Measurements from ENCODE around the gene ACSBG1.

Gene ACSBG1

DNA sequence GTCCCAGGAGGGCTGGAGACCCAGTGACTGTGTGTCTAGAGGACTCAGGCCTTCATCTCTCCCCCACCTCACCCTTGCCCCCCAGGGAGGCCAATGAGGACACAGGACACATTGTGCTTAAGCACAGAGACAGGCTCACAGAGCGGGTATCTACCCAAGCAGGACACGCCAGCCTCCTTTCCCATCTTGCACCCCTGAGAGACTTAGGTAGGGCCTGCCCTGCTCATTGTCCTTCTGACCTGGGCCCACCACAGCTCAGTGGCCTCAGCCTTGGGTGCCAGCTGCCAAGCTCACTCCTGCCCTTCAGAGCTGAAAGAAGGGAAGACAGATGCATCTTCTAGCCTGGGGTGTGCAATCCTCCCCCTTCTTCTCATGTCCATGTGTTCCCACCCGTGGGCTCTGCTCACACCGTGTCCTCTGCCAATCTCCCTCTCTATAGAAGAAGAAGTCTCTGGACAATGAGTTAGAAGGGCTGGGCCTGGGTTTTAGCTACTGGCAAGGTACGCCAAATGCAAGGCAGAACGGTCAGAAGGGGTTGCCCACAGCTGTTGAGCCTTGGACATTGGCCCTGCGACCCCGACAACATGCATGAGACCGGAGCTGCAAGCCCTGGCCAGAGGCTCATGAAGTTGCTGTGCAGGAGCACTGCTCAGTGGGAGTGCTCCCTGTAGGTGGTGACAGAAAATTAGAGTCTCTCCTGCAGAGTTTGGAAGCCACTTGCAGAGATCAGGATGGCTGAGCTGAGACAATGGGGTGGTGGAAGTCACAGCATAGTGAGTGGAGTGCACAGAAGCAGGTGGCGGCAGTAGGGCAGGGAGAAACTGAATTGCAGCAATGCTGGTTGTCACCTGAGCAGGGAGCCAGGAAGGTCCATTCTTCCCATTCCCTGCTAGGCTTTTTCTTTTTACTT lies 32.8 kb downstream of the ACSBG1 start:
- no peak for DNase-seq

DNA sequence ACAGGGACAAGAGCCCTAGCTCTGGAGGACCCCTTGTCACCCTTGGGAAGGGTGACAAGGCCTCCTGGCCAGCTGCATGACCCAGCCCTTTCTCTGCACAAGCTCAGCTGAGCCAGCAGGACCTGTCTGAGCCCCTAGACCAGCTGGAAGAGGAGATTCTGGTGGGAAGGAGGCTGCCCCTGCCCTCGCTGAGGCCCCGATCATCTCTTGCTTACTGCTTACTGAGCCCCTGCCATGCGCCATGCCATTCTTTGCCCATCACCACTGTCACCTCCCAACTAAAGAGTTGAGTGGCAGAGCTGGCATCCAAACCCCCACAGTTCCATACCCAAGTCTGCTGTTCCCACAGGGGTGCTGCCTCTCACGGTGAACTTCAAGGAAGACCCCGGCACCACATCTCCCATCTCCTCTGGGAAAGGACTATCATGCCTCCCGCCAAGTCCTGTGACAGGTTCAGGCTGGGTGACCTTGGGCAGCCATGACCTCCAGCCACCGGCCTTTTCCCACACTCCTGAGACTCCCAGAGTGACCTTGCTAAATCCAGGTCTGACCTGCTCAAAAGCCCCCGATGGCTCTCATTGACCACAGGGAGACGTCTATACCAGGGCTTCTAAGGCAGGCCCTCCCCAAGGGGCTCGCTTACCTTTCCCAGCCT lies 34.0 kb downstream of the ACSBG1 start:
- DNase-seq = no peak

DNA sequence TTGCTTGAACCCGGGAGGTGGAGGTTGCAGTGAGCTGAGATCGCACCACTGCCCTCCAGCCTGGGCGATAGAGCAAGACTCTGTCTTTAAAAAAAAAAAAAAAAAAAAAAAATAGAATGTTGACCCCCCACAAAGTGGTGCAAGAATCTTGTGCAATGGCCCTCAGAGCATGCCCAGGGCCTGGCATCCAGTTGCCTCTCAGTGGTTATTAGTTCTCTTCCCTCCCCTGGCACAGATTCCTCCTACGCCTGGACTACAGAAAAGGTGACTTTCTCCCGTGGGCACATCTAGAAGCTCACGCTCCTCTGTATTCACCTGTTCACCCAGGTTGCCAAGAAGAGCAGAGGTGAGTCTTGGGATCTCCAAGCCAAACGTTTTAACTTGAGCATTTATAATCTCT lies 36.7 kb downstream of the ACSBG1 start:
- no peak for DNase-seq

DNA sequence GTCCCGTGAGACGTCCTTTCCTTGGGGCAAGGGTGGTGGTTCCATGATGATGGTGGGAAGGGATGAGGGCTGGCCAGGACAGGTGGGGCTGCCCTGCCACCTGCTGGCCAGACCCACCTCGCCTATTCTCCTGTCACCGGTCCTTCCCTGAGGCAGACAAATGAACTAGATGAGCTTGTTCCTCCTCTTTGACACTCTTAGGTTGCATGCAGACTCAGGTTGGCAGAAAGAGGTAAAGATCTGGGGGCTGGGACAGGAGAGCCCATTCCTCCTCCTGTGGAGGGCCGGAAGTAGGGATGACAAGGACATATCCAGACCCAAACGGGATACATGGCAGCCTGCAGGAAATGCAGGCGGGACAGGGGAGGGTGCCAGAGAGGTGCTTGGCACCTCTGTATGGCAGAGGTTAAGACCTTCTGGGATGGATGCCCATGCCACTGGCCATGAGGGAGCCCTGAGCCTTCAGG lies 38.6 kb downstream of the ACSBG1 start:
- peak; percentile 21 to 57 for DNase-seq

DNA sequence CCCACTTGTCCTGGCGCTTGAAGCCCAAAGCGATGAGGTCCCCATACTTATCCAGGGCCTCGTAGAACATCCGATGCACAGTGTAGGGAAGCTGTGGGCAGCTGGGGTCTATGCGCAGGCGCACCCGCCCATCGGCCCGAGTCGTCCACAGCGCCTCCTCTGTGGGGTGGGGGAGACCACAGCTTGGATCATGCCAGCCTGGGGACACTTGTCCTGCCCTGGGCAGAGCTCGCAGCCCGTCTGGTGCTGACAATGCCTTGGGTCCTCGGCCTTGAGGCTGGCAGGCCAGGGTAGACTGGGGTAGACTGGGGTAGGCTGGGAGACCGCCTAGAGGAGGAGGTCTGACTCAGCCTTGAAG lies 39.8 kb downstream of the ACSBG1 start:
- no peak for DNase-seq

DNA sequence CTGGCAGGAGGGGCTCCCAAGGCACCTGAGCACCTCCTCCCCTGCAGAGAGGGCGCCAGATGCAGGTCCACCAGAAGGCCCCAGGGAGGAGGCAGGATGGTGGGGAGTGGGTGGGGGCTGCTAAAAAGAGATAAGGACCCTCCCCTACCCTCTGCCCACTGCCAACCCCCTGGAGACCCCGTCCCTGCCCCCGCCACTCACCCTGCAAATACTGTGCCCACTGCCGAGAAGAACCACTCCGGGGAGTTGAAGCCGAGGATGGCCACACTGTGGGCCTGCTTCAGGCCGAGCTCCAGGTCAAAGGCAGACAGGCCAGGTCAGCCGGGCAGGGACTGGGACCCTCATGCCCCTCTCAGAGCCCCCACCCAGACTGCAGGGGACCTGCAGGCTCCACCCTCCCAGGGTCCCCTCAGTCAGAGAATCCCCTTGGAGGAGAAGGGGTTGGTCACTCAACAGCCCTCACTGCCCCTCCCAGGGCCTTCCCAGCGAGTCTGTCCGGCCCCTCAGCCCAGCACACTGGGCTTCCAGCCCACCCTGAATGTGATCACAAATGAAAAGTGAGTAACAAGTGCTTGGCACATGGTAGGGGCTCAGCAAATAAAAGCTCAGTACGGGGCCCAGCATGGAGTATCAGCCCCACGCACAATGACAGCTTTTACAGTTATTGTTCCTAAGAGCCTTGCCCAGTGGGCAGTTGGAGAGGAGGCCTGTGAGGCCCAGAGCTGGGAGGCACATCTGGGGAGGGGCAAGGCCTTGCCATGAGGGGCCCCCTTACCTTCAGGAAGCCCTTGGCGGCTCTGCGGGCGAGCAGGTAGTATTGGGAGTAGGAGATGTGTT lies 40.4 kb downstream of the ACSBG1 start:
- DNase-seq = no peak

DNA sequence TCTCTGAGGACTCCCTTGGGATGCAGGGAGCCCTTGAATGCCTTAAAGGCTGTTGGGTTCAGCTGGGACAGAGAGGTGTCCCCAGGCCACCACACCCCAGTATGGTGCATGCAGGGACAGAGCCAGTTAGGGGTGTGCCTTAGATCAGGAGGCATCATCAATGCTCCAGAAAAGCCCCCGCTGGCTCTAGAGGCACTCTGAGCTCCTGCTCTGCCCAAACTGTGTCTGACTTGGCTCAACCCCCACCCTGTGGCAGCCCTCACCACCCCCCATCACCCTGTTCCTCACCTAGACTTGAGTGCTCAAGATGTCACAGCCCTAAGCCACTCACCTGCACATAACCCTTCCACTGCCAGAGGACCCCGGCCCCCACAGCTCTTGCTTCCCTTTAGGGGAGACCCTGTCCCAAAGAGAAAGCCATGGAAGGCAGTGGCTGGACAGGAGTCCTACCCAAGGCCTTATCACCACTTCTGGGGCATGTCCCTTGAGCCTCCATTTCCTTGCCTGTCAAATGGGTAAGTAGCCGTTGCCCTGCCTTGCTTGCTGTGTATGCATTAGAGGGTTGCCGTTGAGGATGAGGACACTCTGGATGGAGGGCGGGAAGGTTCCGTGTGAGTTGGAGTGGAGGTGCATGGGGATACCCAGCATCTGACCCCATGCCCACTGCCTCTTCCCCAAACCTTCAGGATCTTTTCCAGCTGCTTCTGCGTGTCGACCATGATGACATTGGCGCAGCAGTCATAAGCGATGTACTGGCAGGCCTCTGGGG lies 41.4 kb downstream of the ACSBG1 start:
- DNase-seq = no peak

DNA sequence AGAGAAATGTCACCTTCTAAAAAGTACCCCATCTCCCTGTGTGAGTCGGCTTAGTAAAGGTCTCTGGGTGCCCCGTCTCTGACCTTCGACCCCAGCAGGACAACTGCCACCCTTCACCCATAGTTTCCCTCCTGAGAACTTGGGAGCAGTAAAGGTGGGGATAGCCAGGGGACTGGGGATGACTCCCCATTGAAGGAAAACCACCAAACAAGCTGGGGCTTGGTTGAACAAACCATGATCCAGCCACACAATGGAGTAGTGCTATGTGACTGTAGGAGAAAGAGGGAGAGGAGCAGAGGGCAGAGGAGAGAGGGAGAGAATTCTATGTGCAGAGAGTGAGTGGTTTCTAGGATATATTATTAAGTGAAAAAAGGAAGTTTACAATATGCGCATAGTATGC lies 51.5 kb downstream of the ACSBG1 start:
- no peak for DNase-seq

DNA sequence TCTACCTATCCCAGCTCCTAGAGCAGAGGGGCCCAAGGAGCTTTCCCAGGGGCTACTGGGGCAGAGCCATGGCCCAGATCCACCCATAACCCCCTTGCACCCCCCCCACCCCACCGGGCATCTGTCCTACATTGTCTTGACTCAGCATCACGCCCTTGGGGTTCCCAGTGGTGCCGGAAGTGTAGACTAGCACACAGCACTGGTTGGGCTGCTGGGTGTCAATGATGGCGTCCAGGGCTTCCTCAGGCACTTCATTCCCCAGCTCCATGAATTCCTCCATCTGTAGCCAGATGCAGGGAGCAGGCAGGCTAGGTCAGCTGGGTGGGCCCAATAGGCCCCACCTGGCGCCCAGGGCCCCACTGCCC lies 52.0 kb downstream of the ACSBG1 start:
- no peak for DNase-seq

DNA sequence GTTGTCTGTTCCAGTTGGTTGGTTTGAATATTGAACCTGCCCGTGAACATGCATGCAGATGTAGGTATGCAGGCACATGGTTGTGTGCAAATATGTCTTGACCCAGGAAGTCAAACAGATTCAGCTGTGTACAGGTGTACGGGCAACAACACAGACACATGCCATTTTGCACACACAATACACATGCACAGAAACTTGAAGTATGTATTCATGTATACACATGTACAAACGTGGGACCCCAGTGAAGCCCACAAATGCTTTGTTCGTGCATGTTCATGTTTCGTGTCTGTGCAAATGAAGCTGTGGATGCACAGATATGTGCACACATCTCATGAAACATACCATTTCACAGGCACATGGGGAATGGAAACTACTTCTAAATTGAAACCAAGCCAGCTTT lies 54.5 kb downstream of the ACSBG1 start:
- no peak for DNase-seq

DNA sequence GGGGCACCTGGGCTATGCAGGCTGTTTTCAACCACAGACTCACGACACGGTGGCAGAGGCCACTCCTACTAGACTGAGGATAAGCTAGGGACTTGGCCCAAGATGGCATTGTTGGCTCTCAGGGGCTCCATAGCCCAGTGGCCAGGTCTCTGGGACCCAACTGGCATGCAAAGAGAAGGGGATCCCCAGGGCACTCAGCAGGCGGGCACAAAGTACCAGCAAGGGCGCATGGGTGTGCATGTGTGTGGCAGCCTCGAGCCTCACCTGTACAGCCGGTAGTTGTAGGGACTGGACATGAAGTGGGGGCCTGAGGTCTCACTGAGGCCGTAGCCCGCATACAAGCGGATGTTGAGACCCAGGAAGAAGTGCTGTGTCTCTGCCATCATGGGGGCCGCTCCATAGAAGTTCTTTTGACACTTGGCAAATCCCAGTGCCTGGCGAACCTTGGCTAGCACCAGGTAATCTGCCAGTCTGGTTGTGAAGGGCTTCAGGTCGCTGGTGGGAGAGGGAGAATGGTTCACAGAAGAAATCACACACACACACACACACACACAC lies 55.0 kb downstream of the ACSBG1 start:
- DNase-seq = no peak

DNA sequence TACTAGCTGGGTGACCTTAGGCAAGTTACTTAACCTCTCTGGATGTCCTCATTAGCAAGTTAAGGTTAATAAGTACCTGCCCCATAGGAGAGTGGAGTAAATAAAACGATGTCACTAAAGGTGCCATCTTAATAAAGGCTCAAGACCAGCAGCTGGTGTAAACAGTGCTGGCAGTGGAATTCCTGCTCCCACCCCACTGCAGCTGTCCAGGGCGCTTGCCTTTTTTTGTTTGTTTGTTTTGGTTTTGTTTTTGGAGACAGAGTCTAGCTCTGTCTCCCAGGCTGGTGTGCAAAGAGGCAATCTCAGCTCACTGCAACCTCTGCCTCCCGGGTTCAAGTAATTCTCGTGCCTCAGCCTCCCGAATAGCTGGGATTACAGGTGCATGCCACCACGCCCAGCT lies 56.3 kb downstream of the ACSBG1 start:
- no peak for DNase-seq

DNA sequence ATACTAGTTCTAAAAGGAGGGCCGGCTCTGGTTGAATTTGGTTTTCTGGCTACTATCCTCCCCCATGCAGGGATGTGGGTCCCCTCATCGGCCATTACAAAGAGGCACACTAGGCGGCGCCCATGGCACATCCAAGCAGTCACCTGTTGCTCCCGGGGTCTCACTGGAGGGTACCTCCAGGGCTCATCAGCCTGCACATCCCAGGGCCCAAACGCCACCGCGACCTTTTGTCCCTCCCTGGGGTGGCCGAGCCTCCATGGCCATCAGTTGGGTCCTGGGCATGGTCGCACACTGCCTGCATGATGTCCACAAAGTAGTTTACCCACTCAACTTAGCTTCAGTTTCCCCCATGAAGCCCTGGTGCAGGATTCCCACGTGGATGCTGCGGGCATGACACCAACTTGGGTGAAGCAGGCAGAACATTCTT lies 56.9 kb downstream of the ACSBG1 start:
- peak in 1 of 2 experiments; percentile 40 for DNase-seq

DNA sequence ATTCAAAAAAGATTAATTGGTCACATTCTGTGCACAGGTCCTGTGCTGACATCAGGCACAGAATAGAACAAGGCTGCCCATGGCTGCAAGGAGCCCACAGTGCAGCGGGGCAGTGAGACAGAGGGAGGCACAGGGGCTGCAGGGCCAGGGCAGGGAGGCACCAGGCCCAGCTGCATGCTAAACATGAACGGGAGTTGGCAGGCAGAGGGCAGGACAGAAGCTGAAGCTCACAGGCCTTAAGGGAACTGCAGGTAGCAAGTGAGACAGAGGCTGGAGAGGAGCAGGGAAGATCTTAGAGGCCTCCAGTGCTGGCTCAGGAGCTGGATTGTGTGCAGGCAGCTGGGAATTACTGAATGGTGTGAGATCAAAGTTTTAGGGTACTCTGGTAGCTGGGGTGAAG lies 59.0 kb downstream of the ACSBG1 start:
- DNase-seq = no peak

DNA sequence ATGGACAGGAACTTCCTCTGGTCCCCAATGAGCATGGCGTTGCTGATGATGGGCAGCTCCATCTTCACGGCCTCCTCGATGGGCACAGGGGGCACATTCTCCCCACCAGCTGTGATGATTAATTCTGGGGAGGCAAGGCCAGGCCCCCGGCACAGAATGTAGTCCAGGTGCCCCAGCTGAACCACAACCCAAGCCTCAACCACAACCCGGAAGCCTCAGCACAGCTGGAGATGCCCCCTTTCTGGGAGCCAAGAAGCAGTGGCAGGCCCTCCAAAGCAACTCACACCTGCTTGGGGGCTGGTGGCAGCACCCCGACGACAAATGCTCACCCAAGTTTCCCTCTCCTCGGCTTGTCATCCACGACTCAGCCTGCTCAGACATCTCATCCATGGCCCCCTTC lies 60.0 kb downstream of the ACSBG1 start:
- no peak for DNase-seq

DNA sequence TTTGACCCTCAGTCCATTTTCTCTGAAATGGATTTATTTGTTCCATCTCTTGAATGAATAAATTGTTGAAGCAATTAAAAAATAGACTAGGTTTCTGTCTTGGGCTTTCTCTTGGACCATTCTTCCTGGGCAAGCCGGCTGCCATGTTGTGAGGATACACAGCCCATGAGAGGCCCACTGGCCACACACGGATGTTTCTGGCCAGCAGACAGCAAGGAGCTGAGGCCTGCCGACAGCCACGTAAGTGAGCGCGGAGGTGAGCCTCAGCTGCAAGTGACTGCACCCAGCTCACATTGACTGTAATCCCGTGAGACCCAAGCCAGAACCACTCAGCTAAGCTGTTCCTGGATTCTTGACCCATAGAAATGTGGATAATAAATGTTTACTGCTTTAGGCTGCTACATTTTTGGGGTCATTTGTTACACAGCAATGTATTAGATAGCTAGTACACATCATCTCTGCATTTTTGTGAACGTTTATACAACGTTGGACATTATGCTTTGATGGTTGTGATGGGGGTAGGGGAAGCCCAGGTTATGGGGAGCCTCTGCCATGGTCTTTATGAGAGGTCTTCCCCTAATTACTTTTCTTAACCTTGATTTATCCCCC lies 62.4 kb downstream of the ACSBG1 start:
- no peak for DNase-seq

DNA sequence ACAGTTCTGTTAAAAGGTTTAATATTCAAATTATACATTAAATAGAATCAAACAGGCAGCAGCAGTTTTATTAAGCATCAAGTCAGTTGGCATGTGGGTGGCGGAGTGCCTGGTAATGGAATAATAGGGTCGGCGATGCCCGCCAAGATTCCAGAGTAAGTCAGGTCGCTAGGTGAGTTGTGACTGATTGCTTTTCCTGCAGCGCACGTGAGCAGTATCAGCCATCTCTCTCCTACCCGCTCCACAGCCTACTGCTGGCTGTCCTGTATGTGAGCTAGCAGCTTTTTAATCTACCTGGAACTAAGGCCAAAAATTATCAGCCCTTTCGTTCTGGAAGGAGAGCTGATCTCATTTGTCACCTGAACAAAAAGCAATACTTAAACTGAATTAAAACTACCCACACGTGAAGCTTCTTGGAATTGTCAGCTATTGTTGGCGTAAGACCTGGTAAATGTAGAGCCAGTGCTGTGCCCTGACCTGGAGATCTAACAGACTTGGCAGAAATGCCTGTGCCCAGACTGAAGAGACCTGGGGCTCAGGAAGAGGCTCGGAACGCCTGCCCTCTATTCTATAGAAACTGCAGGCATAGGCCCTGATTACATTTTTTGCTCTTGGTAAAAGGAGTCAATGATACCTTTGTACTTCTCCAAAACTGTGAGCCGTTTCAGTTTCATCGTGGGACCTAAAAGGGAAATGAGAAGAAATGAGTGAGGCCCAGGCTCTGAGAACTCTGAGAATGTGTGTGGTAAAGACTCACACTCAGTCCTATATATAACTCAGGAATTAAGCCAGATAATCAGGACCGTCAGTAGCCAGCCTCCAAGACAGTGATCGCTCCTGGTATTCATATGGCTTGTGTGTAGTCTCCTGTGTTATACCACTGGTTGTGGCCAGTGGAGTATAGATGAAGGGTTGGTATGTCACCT lies 63.3 kb downstream of the ACSBG1 start:
- no peak for DNase-seq

DNA sequence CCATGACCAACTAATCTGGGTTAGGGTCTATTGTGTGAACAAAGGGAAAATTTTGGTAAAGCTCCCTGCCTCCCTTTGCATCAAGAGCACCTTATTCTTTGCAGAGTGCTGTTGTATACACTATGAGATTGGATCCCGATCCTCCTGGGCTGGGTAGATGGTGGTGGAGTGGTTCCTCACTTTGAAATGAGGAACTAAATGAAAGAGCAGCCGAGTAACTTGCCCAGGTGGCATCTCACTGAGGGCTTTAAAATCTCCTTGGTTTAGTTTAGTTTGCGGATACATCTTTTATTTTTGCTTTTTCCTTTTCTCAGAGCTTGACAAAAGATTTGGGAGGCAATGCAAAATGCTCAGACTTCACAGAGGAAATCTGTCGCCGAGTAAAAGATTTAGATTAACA lies 65.8 kb downstream of the ACSBG1 start:
- no peak for DNase-seq

DNA sequence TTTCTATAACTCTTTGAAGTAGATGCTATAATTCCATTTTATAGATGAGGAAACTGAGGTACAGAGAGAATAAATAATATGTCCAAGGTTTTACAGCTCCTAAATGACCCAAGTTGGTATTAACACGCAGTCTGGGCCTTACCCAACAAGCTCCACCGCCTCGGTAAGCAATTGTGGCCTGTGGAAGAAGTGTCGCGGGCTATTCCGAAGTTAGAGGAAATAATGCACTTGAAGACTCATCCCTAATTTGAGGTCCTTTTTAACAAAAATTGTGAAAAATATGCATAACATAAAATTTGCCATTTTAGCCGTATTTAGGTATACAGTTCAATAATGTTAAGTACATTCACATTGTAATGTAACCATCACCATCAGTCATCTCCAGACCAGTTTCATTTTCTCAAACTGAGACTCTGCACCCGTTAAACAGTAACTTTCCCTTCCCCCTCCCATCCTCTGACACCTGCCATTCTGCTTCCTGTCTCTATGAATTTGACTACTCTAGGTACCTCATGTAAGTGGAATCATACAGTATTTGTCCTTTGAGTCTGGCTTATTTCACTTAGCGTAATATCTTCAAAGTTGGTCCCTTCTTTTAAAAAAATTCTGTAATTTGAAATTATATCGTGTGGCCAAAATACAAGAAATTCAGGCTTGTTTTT lies 67.0 kb downstream of the ACSBG1 start:
- DNase-seq = no peak

DNA sequence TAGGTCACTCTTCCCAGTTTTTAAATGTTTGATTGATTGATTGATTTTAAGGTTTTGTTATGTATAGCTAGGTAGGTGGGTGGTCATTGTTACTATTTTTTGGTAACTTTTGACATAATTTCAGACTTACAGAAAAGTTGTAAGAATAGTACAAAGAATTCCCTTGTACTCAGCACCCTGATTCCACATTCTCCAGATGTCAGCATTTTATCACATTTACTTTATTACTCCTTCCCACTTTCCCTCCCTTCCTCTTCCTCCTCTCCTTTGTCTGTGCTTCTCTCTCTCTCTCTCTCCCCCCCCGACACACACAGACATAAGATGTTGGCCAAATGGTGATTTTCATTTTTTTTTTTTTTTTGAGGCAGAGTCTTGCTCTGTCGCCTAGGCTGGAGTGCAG lies 70.4 kb downstream of the ACSBG1 start:
- DNase-seq = no peak
